Heart left ventricle (tissue), 13 donors: ENCODE data around the gene MYO5C.

Experiments used
- CTCF ChIP-seq, 12 donors: fragments of 200-600 bp; sonication (generic) in 4 of 12; IDR thresholded peaks; one replicate each; pipeline versions ENCODE4 v1.5.0 to v1.8.0; 2018 to 2022; ENCODE audit warnings: antibody characterized with exemption in 12 of 12, mild to moderate bottlenecking in 5 of 12
- POLR2A ChIP-seq, 2 donors: fragments of 450-650 bp; IDR thresholded peaks; one replicate each; pipeline ENCODE4 v1.6.1; 2017; ENCODE audit warnings: antibody characterized with exemption in 2 of 2, mild to moderate bottlenecking in 2 of 2, moderate library complexity in 2 of 2
- donor health status: ischemic (EF 13 %, LVEDD 7.1; RV severe dilation, severe dysfunction).
- donor health status: DM: no; HTN: yes; CAD: no.
- donor health status: DM: no; HTN: no; CAD: no.
- donor health status: ischemic (EF 25% LVEDD 6.9; RV normal size, moderate dysfunction).
- donor health status: ischemic (EF 25% LVEDD 5.7; RV mildly dilated, moderate dysfunction).
- donor health status: ischemic (EF 35%, LVEDD 5.7; RV mildly dilated, moderate dysfunction).
- donor health status: nonischemic (EF 11% LVEDD 7.7; RV severe dilation, severe dysfunction).
- donor health status: DM: yes; HTN: yes; CAD: no.
- donor health status: PGD.
- donor health status: ischemic (EF 29% LVEDD 5.4; RV normal size, mild dysfunction).
- donor health status: nonischemic (EF 23%, LVEDD 6.1; RV moderate dilation, normal function).

GRCh38 chr15:52193321-52193720 lies 102.3 kb downstream of the MYO5C start:
- no peak for TF ChIP-seq CTCF (IDR thresholded peaks at IDR 0.05)
- TF ChIP-seq POLR2A (IDR thresholded peaks at IDR 0.05): no peak
